GM12864 (cell line): ENCODE results near the gene USP34.
A peak's percentile ranks its signal among the peaks of the same experiment; 100 is the strongest.

Experiments used
- DNase-seq: peaks from one replicate; pipeline ENCODE4 v3.0.0-alpha.2; 2011; ENCODE audit warnings: low read depth
- H3K4me3 ChIP-seq: 2 replicates; pipeline ENCODE4 v1.5.1; 2011; ENCODE audit warnings: mild to moderate bottlenecking, low read depth, low read length, control low read depth
- CTCF ChIP-seq: IDR thresholded peaks from 2 replicates; pipeline ENCODE4 v1.5.1; 2011; ENCODE audit warnings: low read depth, mild to moderate bottlenecking, moderate library complexity, low read length, control low read depth, inconsistent platforms; ENCODE audit errors: missing control alignments

USP34 gene

GRCh38 chr2:61470965-61471904 is at the start of gene USP34:
Gene USP34, minus strand, starts transcription at chr2:61471087. Its CDS starts 395 bp downstream, at chr2:61470692.
- peak; percentile 10 for TF ChIP-seq CTCF
- peak within 1 kb of the TSS; percentile 82 for H3K4me3 ChIP-seq

GRCh38 chr2:61520261-61520660 is 49.4 kb upstream of the USP34 start:
- no peak for TF ChIP-seq CTCF
- DNase-seq: no peak
- H3K4me3 ChIP-seq: no peak overlapping the region

More at GRCh38 chr2:61470965-61471904, at the start of gene USP34:
- peak; percentile 79 for DNase-seq

- TF ChIP-seq CTCF: no peak
- no peak for DNase-seq
- H3K4me3 ChIP-seq: no peak overlapping the region
These were observed 42.0 kb upstream of the USP34 start for GRCh38 chr2:61512768-61513398.

GRCh38 chr2:61510674-61511671 is 40.1 kb upstream of the USP34 start:
- DNase-seq: no peak
- TF ChIP-seq CTCF: no peak
- no peak overlapping the region for H3K4me3 ChIP-seq

- H3K4me3 ChIP-seq: no peak overlapping the region
- no peak for DNase-seq
- TF ChIP-seq CTCF: no peak
These were observed 34.1 kb upstream of the USP34 start for GRCh38 chr2:61504949-61505348.

- no peak overlapping the region for H3K4me3 ChIP-seq
- no peak for TF ChIP-seq CTCF
- no peak for DNase-seq
These were observed 28.2 kb upstream of the USP34 start for GRCh38 chr2:61499060-61499459.
